ENCODE results near the gene INPP5A.
A peak's percentile ranks its signal among the peaks of the same experiment; 100 is the strongest.
"Not testable (repeated sequence)": the region's sequence is repeated elsewhere in the genome, so short reads cannot be mapped to it uniquely, and the experiment has no call there.

Gene INPP5A

GRCh38 chr10:132550366-132551092 lies 12.9 kb downstream of the INPP5A start:
- DNase-seq = no peak

DNA sequence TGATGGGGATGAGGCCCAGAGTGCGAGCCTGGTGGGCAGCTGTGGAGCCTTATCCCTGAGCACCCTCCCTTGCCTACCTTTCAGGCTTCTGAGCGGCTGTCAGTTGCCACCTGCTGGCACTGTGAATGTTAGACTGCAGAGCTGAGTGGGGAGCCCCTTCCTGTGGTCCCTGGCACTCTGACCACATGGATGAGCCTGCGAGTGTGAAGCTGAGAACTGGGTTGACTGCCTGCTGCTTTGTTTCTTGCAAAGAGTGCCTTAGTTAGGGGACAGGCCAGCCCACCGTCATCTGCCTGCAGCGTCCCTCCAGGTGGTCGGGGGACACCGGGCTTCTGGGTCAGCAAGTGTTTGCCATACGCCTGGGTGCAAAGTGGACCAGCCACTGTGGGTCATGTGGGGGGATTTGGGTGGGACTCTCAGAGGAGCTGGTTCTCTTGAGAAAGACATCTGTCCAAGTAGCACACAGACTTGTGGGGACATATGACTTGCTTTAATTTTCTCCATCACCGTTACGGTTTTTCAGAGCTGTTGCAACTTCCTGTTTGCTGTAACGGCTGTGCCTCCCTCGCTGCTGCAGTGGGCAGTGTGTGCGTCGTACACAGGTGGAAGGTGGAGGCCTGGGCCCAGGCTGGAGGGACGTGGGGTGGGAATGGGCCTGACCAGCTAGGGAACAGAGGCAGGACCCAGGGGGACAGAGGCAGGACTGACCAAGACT lies 13.7 kb downstream of the INPP5A start:
- peak; percentile 57 for DNase-seq

GRCh38 chr10:132551808-132552130 lies 14.2 kb downstream of the INPP5A start:
- no peak for DNase-seq

DNA sequence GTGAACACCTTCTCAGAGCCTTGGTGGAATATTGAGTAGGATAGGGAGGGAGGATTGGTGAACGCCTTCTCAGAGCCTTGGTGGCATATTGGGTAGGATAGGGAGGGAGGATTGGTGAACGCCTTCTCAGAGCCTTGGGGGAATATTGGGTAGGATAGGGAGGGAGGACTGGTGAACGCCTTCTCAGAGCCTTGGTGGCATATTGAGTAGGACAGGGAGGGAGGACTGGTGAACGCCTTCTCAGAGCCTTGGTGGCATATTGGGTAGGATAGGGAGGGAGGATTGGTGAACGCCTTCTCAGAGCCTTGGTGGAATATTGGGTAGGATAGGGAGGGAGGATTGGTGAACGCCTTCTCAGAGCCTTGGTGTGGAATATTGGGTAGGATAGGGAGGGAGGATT lies 15.0 kb downstream of the INPP5A start:
- not testable (repeated sequence) for DNase-seq

GRCh38 chr10:132553568-132553967 lies 16.0 kb downstream of the INPP5A start:
- DNase-seq = not testable (repeated sequence)

GRCh38 chr10:132554053-132554990 lies 16.7 kb downstream of the INPP5A start:
- peak; percentile 3 for DNase-seq

- DNase-seq = peak; percentile 77
Observed at GRCh38 chr10:132554991-132555647, 17.5 kb downstream of the INPP5A start.

- DNase-seq = peak; percentile 2
Observed at GRCh38 chr10:132555648-132556575, 18.3 kb downstream of the INPP5A start.

DNA sequence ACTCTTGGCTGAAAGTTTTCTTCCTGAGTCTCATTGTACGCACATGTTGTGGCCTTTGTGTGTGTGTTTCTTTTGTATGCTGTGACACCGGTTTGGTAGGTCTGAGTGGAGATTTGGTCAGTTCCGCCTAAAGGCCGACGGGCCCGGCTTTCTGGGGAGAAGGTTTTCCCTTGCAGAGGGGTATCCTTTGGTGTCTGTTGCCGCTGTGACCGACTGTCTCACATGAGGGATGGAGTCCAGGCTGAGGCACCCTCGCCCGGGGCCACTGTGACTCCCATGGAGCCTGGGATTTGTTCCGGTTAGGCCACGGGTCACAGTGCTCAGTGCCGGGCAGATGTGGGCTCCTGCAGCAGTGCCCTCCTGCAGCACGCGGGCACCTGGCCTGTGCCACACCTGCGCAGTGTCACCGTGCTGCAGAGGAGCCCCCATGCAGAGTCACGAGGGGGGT lies 19.4 kb downstream of the INPP5A start:
- DNase-seq = peak; percentile 1

GRCh38 chr10:132557696-132558515 lies 20.3 kb downstream of the INPP5A start:
- DNase-seq = peak; percentile 0

DNA sequence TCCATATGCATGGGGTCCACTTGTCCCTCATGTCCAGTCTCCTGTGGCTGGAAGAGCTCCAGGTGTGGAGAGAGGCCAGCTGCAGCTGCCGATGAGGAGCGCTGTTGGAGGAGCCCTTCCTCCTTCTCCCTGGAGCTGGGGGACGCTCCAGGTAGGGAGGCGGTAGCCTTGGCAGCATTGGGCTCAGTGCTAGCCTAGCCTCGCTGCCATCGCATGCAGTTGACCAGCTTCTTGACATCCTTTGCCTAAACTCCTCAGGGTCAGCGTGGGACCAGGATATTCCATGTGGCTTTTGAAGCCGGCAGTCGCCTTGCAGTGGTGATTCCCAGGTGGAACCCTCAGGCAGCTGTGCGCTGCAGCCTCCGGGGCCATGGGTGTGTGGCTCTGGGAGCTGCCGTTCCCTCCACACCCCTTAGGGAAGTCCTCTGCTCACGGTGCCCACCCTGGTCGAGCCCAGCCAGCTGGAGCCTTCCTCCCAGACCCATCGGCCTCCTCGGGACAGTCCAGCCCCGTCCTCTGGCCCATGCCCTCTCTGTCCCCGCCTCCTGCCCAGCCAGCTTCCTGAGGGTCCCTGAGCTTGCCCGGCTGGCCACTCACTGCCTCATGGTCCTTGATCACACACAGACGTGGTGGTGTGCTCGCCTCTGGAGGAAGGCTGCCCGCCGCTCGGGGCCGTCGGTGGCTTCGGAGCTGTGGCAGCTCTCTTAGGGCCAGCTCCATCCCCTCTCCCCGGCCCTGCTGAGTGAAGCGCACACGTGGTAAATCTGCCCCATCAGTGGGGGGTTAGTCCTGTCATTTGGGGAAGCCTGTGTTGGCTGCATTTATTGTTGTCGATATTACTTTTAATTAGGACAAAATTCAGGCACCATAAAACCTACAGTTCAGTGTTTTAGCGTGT lies 21.2 kb downstream of the INPP5A start:
- DNase-seq = peak; percentile 0

DNA sequence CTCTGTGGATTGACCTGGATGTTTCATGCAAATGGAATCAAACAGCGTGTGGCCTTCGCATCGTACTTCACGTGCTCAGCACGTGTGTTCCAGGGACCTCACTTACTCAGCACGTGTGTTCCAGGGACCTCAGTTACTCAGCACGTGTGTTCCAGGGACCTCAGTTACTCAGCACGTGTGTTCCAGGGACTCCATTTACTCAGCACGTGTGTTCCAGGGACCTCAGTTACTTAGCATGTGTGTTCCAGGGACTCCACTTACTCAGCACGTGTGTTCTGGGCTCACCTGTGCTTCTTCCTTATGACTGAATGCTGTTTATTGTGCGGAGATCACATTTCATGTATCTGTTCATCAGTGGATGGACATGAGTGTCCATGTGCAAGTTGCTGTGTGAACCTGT lies 22.0 kb downstream of the INPP5A start:
- DNase-seq = no peak

DNA sequence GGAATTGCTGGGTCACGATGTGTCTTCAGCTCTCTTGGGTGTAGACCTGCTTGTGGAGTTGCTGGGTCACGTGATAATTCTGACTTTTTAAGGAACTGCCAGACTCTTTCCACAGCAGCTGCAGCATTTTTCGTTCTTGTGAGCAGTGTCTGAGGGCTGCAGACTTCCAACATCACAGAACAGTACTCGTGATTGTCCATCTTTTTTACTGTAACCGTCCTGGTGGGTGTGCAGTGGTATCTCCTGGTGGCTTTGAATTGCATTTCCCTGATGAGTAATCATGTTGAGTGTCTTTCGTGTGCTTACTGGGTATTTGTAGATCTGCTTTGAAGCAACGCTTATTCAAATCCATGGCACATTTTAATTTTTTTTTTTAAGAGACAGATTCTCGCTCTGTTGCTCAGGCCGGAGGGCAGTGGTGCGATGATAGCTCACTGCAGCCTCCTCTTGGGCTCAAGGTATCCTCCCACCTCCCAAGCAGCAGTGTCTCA lies 22.7 kb downstream of the INPP5A start:
- peak; percentile 0 for DNase-seq

DNA sequence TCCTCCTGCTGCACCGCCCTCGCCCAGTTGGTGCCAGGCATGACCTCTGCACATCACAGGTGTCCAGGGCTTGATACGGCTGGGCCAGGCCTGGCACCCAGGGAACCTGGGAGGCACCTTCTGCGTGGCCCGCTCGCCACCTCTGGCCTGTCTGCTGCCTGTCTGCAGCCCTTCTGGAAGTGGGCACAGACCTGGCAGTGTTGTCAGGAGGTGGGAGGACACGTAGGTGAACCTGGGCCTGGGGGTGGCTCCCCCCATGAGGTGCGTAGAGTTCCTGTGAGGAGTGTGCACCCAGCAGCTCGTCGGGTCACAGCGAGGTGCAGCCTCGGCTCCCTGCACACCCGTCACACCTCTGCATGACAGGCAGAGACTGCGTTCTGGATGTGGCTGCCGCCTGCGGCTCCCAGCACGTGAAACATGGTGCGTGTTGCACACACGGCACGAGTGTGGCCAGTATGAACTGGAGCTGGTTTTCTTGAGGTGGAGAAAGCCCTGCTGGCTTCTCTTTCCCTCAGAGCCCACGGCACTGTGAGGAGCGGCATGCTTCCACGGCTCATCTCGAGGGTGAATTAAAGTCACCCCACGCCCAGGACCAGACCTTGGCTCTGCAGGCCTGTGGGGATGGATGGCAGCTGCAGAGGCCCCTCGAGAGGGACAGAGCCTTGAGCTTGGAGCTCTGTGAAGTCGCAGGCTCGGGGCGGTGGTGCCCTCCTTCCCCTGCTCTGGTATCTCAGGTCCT lies 24.8 kb downstream of the INPP5A start:
- DNase-seq = peak; percentile 0

DNA sequence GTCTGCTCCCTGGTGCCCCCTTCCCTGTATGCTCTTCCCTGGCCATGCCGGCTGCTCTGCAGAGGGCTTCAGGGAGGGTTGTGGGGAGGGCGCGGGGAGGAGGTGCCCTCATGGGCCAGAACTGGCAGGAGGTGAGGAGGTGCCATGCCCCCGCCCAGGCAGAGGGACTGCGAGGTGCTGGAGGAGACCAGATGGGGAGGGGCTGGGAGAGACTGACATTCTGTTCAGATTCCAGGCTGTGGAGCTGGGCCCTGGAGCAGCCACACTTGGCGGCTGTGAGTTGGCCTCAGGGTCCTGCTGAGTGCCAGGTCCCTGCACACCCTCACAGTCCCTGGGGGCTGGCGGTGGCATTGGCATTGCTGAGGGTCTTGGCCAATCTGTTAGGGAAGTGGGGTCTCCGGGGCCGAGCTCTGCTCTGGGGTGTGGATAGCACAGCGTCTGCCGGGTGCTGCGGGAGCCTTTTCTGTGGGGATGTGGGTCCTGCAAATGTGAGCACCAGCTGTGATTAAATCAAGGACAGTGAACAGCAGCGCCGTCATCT lies 25.4 kb downstream of the INPP5A start:
- peak; percentile 0 for DNase-seq

GRCh38 chr10:132563485-132564248 lies 26.1 kb downstream of the INPP5A start:
- peak; percentile 0 for DNase-seq

- no peak for DNase-seq
Observed at GRCh38 chr10:132564249-132564605, 26.6 kb downstream of the INPP5A start.

DNA sequence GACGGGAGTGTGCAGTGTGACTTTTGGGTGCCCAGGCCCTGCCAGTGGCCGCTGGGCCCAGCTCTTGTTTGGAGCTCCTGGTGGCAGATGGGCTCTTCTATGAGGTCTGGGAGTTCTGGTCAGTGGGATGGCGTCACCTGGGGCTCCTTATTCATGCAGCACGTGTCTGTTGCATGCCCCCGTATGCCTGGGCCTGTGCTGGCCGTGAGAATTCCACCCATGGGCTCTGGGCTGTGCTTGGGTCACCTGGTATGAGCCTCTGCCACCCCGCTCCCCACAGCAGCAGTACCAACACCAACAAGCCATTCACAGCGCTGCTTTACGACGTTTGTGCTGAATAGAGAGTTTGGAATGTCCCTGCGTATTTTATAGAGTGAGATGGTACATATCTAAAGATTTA lies 27.1 kb downstream of the INPP5A start:
- DNase-seq = no peak

All from CD4-positive, alpha-beta T cell treated with Interleukin-6 for 4 hours (primary cell).